ENCODE measurements around the gene UST. TPM values are rescaled to one million over a fixed set of nuclear protein-coding genes. Genes with fewer than 3 reads are reported as not detected.

UST gene
- total and polyA plus RNA-seq, 2 of the 8 experiments (the other 6 are each of a cell fraction or from before 2014, with no cell fraction given) = 13.5 to 34.5 TPM

GRCh38 chr6:149027484-149027883 lies 280.7 kb downstream of the UST start:
- Histone ChIP-seq H3K56ac (replicated peaks; ENCODE audit: insufficient read length, low read depth, low read length) (no peak overlapping the region), H4K5ac (ENCODE audit: insufficient read length, low read depth, low read length) (no peak overlapping the region), H3K23ac (ENCODE audit: insufficient read length) (no peak overlapping the region), H4K91ac (replicated peaks; ENCODE audit: insufficient read length, low read length) (no peak overlapping the region), H3K27me3 (replicated peaks in 1 of 4; ENCODE audit: control insufficient read depth in 3 of 4, extremely low read depth in 1 of 4, insufficient read depth in 3 of 4, low read length in 3 of 4) (no peaks in the 10 kb centered on the region), H3K9ac (replicated peaks in 1 of 4; ENCODE audit: extremely low read depth in 1 of 4, low read depth in 3 of 4, low read length in 3 of 4) (no peak overlapping the region), H3K23me2 (ENCODE audit: low read depth, low read length) (no peaks in the 10 kb centered on the region; the same call in 1 of the 2 replicates), H3K14ac (ENCODE audit: insufficient read length) (no peak overlapping the region), H3K27ac (ENCODE audit: low read depth, low read length) (no peak overlapping the region), H3K9me3 (ENCODE audit: insufficient read depth in 2 of 2, low read depth in 1 of 2, low read length in 1 of 2) (no peaks in the 10 kb centered on the region), H3K4ac (replicated peaks; ENCODE audit: insufficient read length, low read depth, low read length) (no peak overlapping the region), H4K8ac (ENCODE audit: extremely low read depth, insufficient read depth, low read length) (no peak overlapping the region), H2BK15ac (ENCODE audit: low read length) (no peak overlapping the region), H2BK5ac (ENCODE audit: low read depth, low read length) (no peak overlapping the region), H3K36me3 (ENCODE audit: control insufficient read depth in 2 of 4, insufficient read depth in 4 of 4, low read length in 3 of 4) (peaks cover 2 to 12% (median 9%) of the 10 kb centered on the region in 4 experiments; a peak in 5 of 8 replicates), H2BK120ac (replicated peaks; ENCODE audit: low read depth, low read length) (no peak overlapping the region), H3K4me3 (ENCODE audit: extremely low read depth in 1 of 4, insufficient read depth in 2 of 4, low read depth in 3 of 4, low read length in 4 of 4) (no peak overlapping the region), H3K18ac (ENCODE audit: extremely low read depth, low read length) (no peak overlapping the region), H3K79me1 (ENCODE audit: low read depth, low read length) (no peaks in the 10 kb centered on the region), H2BK20ac (ENCODE audit: low read length) (no peak overlapping the region), H2AK5ac (ENCODE audit: low read depth, low read length) (no peak overlapping the region), H4K20me1 (replicated peaks in 1 of 2; ENCODE audit: control insufficient read depth in 1 of 2, insufficient read depth in 2 of 2, low read length in 2 of 2) (no peaks in the 10 kb centered on the region), H3K4me2 (ENCODE audit: insufficient read depth in 1 of 2, low read depth in 2 of 2, low read length in 2 of 2) (no peak overlapping the region), H2BK12ac (ENCODE audit: low read depth, low read length) (no peak overlapping the region; the same call in 1 of the 2 replicates), H3K4me1 (replicated peaks in 1 of 4; ENCODE audit: control insufficient read depth in 3 of 4, insufficient read depth in 4 of 4, low read length in 3 of 4) (0 out of 7 replicates have a peak, but pooled peaks cover 0 to under 1% (median 0%) of the 10 kb centered on the region in 4 experiments), H2AFZ (ENCODE audit: low read length) (no peak overlapping the region), H3K79me2 (ENCODE audit: control insufficient read depth in 1 of 2, insufficient read depth in 2 of 2, low read length in 2 of 2) (no peaks in the 10 kb centered on the region)
- WGBS, 2 experiments (ENCODE audit: extremely low coverage in 1 of 2, insufficient coverage in 1 of 2, insufficient read length in 1 of 2, insufficient replicate concordance in 2 of 2, low coverage in 1 of 2, low lambda C conversion rate in 2 of 2, missing lambda C conversion rate in 1 of 2) = 93% methylated on average over 1 of the region's 1 CpG; no CpG with 5 or more reads in 1 of the 2 experiments
- no peak for DNase-seq (ENCODE audit: low read depth in 1 of 2, low spot score in 2 of 2)
- no peak for FAIRE-seq
- POLR2A ChIA-PET (ENCODE audit: partially characterized antibody) = no interaction called here
- CTCF ChIA-PET (ENCODE audit: partially characterized antibody) = interaction anchor here (0.6 to 6.2 kb wide), 28 partner anchors 9 to 828 kb away, joined by 3 to 52 read pairs (median 7); no protein-coding TSS in a partner anchor
- TF ChIP-seq BCL11A (IDR thresholded peaks at IDR 0.05; ENCODE audit: low read depth in 2 of 2, low read length in 2 of 2) = no peak

Data from H1 (cell line).